ENCODE data around the gene TTC21B.

Gene TTC21B

GRCh38 chr2:165888171-165888570 is 65.4 kb downstream of the TTC21B start:
- H3K27ac ChIP-seq (ENCODE audit: low read depth, low read length) = no peak overlapping the region
- H2AFZ ChIP-seq (ENCODE audit: low read depth, low read length, severe bottlenecking) = no peak overlapping the region
- no peaks in the 10 kb centered on the region for H4K20me1 ChIP-seq (ENCODE audit: low read depth, low read length)
- no peaks in the 10 kb centered on the region for H3K27me3 ChIP-seq (ENCODE audit: low read length)
- no peak overlapping the region for H3K9ac ChIP-seq (ENCODE audit: low read length)
- H3F3A ChIP-seq (ENCODE audit: insufficient read depth) = no peaks in the 10 kb centered on the region
- TF ChIP-seq CTCF (IDR thresholded peaks at IDR 0.05; ENCODE audit: insufficient read depth, low read length, poor library complexity, severe bottlenecking) (no peak), EZH2phosphoT487 (conservative IDR thresholded peaks at IDR 0.05; ENCODE audit: low read length) (no peak)
- H3K9me3 ChIP-seq (ENCODE audit: insufficient read depth, low read length) = no peaks in the 10 kb centered on the region
- no peaks in the 10 kb centered on the region for H3K79me2 ChIP-seq (ENCODE audit: insufficient read depth, low read length)
- H3K36me3 ChIP-seq (ENCODE audit: low read length) = 0 out of 2 replicates have a peak, but pooled peaks cover 9% of the 10 kb centered on the region
- H3K9me2 ChIP-seq (replicated peaks; ENCODE audit: insufficient read depth, low read length) = no peaks in the 10 kb centered on the region
- no peak overlapping the region for H3K4me2 ChIP-seq (ENCODE audit: low read depth, low read length, poor library complexity, severe bottlenecking)
- H3K4me3 ChIP-seq (ENCODE audit: insufficient read depth, low read length, poor library complexity, severe bottlenecking) = no peak overlapping the region

- Histone ChIP-seq H3F3A (ENCODE audit: insufficient read depth) (no peaks in the 10 kb centered on the region), H3K4me2 (ENCODE audit: low read depth, low read length, poor library complexity, severe bottlenecking) (no peak overlapping the region), H3K4me3 (ENCODE audit: insufficient read depth, low read length, poor library complexity, severe bottlenecking) (no peak overlapping the region), H3K9ac (ENCODE audit: low read length) (no peak overlapping the region), H3K9me3 (ENCODE audit: insufficient read depth, low read length) (no peaks in the 10 kb centered on the region), H3K27me3 (ENCODE audit: low read length) (no peaks in the 10 kb centered on the region), H4K20me1 (ENCODE audit: low read depth, low read length) (no peaks in the 10 kb centered on the region), H3K9me2 (replicated peaks; ENCODE audit: insufficient read depth, low read length) (no peaks in the 10 kb centered on the region), H3K27ac (ENCODE audit: low read depth, low read length) (no peak overlapping the region), H3K36me3 (ENCODE audit: low read length) (0 out of 2 replicates have a peak, but pooled peaks cover 9% of the 10 kb centered on the region), H2AFZ (ENCODE audit: low read depth, low read length, severe bottlenecking) (no peak overlapping the region), H3K79me2 (ENCODE audit: insufficient read depth, low read length) (no peaks in the 10 kb centered on the region)
- no peak for TF ChIP-seq CTCF (IDR thresholded peaks at IDR 0.05; ENCODE audit: insufficient read depth, low read length, poor library complexity, severe bottlenecking)
- TF ChIP-seq EZH2phosphoT487 (conservative IDR thresholded peaks at IDR 0.05; ENCODE audit: low read length) = no peak
Measured at GRCh38 chr2:165886487-165887146, 67.0 kb downstream of the TTC21B start.

- Histone ChIP-seq H2AFZ (ENCODE audit: low read depth, low read length, severe bottlenecking) (no peak overlapping the region), H3K4me3 (ENCODE audit: insufficient read depth, low read length, poor library complexity, severe bottlenecking) (no peak overlapping the region), H3F3A (ENCODE audit: insufficient read depth) (no peaks in the 10 kb centered on the region), H3K9me3 (ENCODE audit: insufficient read depth, low read length) (no peaks in the 10 kb centered on the region), H3K79me2 (ENCODE audit: insufficient read depth, low read length) (no peaks in the 10 kb centered on the region), H3K36me3 (ENCODE audit: low read length) (no peaks in the 10 kb centered on the region), H3K9ac (ENCODE audit: low read length) (no peak overlapping the region), H3K9me2 (replicated peaks; ENCODE audit: insufficient read depth, low read length) (no peaks in the 10 kb centered on the region), H3K27ac (ENCODE audit: low read depth, low read length) (no peak overlapping the region), H3K27me3 (ENCODE audit: low read length) (no peaks in the 10 kb centered on the region), H4K20me1 (ENCODE audit: low read depth, low read length) (no peaks in the 10 kb centered on the region), H3K4me2 (ENCODE audit: low read depth, low read length, poor library complexity, severe bottlenecking) (no peak overlapping the region)
- TF ChIP-seq CTCF (IDR thresholded peaks at IDR 0.05; ENCODE audit: insufficient read depth, low read length, poor library complexity, severe bottlenecking) (no peak), EZH2phosphoT487 (conservative IDR thresholded peaks at IDR 0.05; ENCODE audit: low read length) (no peak)
Measured at GRCh38 chr2:165877565-165878550, 75.7 kb downstream of the TTC21B start.
